PC-3 (cell line): ENCODE measurements around the gene ZNF407. TPM values are rescaled to one million over a fixed set of nuclear protein-coding genes. Genes with fewer than 3 reads are reported as not detected.

Experiments
- ATAC-seq: fragments of 200-7000 bp; cut with Tn5 transposase; 2 replicates; pipeline ENCODE4 v1.9.1; 2020; ENCODE audit warnings: mild to moderate bottlenecking, moderate library complexity
- BruUV-seq: library from RNA; stranded (reverse); fragments of 400-500 nt; replicated peaks from 2 replicates; lab custom pipeline; 2021; lab: Mats Ljungman, UMichigan
- CTCF ChIA-PET: fragments of 300-600 bp; sonication (Branson Sonifier 250); formaldehyde crosslinking; loops from one replicate; lab custom pipeline; 2022; ENCODE audit warnings: antibody characterized with exemption; lab: Charles Lee
- POLR2A ChIA-PET: fragments of 300-600 bp; sonication (Branson Sonifier 250); formaldehyde crosslinking; loops from one replicate; lab custom pipeline; 2022; ENCODE audit warnings: antibody characterized with exemption; ENCODE audit not compliant: unreplicated experiment; lab: Charles Lee
- DNase-seq: peaks from one replicate; pipeline ENCODE4 v3.0.0-alpha.2; 2015
- H2AFZ ChIP-seq: fragments of 300-600 bp; sonication (generic); 2 replicates; pipeline ENCODE4 v1.6.0; 2016; ENCODE audit warnings: antibody characterized with exemption, low read length
- H3F3A ChIP-seq: fragments of 300-600 bp; sonication (generic); one replicate; pipeline ENCODE4 v1.6.0; 2017; ENCODE audit warnings: antibody characterized with exemption, low read length, control low read depth, mild to moderate bottlenecking; ENCODE audit not compliant: unreplicated experiment
- H3K27ac ChIP-seq: fragments of 300-600 bp; sonication (generic); 2 replicates; pipeline ENCODE4 v1.5.1; 2016; ENCODE audit warnings: mild to moderate bottlenecking, low read length
- H3K27me3 ChIP-seq: fragments of 300-600 bp; sonication (generic); 2 replicates; pipeline ENCODE4 v1.6.1; 2016; ENCODE audit warnings: low read length, mixed read lengths
- H3K36me3 ChIP-seq: fragments of 300-600 bp; sonication (generic); 2 replicates; pipeline ENCODE4 v1.6.1; 2016; ENCODE audit warnings: low read depth, mixed run types, low read length, mixed read lengths
- H3K4me1 ChIP-seq: fragments of 300-600 bp; sonication (generic); 2 replicates; pipeline ENCODE4 v1.5.1; 2016; ENCODE audit warnings: low read length; ENCODE audit not compliant: insufficient read depth
- H3K4me2 ChIP-seq: fragments of 300-600 bp; sonication (generic); 2 replicates; pipeline ENCODE4 v1.6.0; 2016; ENCODE audit warnings: low read length
- H3K4me3 ChIP-seq: fragments of 300-600 bp; sonication (generic); 2 replicates; pipeline ENCODE4 v1.5.1; 2016; ENCODE audit warnings: mild to moderate bottlenecking, low read length, mixed read lengths
- H3K79me2 ChIP-seq: fragments of 300-600 bp; sonication (generic); 2 replicates; pipeline ENCODE4 v1.6.1; 2017; ENCODE audit warnings: low read length, mixed read lengths
- H3K9ac ChIP-seq: fragments of 300-600 bp; sonication (generic); 2 replicates; pipeline ENCODE4 v1.6.0; 2016; ENCODE audit warnings: mild to moderate bottlenecking, low read length
- H3K9me2 ChIP-seq: fragments of 300-600 bp; sonication (generic); replicated peaks from 2 replicates; pipeline ENCODE4 v1.6.1; 2016; ENCODE audit warnings: mixed run types, low read length, mixed read lengths
- H3K9me3 ChIP-seq: fragments of 300-600 bp; sonication (generic); 2 replicates; pipeline ENCODE4 v1.6.1; 2016; ENCODE audit warnings: low read length, mixed read lengths
- H4K20me1 ChIP-seq: fragments of 300-600 bp; sonication (generic); 2 replicates; pipeline ENCODE4 v1.6.1; 2016; ENCODE audit warnings: low read length, mixed read lengths
- EZH2 ChIP-seq: fragments of 300-600 bp; sonication (generic); IDR thresholded peaks from one replicate; pipeline ENCODE4 v1.6.1; 2017; ENCODE audit warnings: antibody characterized with exemption, mild to moderate bottlenecking, low read length; ENCODE audit not compliant: unreplicated experiment
- EZH2phosphoT487 ChIP-seq: fragments of 300-600 bp; sonication (generic); IDR thresholded peaks from 2 replicates; pipeline ENCODE4 v1.6.1; 2018; ENCODE audit warnings: mild to moderate bottlenecking, antibody characterized with exemption, low read length, borderline replicate concordance
- intact Hi-C: fragments of 100-400 bp; cut with micrococcal nuclease; formaldehyde crosslinking; loops from 2 replicates; pipeline ENCODE4 v1.9.0; 2023
- total RNA-seq: library from RNA; depleted of rRNA; stranded (reverse); fragments of >200 nt; gene quantifications from 2 replicates; pipeline ENCODE4 v1.2.3, GENCODE V29; 2014
- TF ChIP-seq, protein P1 (sequence below): fragments of 300-600 bp; sonication (generic); conservative IDR thresholded peaks from 2 replicates; pipeline ENCODE4 v1.5.1; 2017; ENCODE audit warnings: antibody characterized with exemption, low read depth, mild to moderate bottlenecking, low read length

The ZNF407 gene
- total RNA-seq, 1 experiment from 2014 or later: 9.3 TPM

DNA sequence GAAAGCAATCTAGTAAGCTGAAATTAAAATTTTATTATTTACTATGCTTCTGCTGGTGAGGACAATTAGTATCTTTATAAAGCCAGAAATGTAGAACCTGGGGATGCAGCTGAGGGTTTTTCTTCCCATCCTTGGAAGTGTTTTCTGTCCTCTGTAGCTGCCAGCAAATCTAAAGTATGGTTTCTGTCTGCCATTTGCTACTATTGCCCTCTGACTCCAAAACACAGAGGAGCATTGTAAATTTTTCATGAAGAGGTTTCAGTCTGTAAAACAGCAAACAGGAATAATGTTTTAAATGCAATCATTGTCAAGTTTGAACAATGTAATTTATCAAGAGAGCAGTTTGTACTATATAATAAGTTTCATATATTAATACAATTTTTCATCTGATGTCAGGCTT, 258.8 kb downstream of the ZNF407 start:
- ChIA-PET CTCF (no interaction called here), POLR2A (no interaction called here)
- no peak overlapping the region for H2AFZ ChIP-seq
- H3K4me3 ChIP-seq: no peak overlapping the region
- BruUV-seq: no TSS peak
- no peaks in the 10 kb centered on the region for H3K9me2 ChIP-seq
- H3K36me3 ChIP-seq: no peaks in the 10 kb centered on the region
- H3K79me2 ChIP-seq: no peaks in the 10 kb centered on the region
- H3K4me1 ChIP-seq: no peaks in the 10 kb centered on the region
- H3K4me2 ChIP-seq: no peak overlapping the region
- intact Hi-C loops: no loop called here
- DNase-seq (no peak), ATAC-seq (no peak)
- no peak overlapping the region for H3K27ac ChIP-seq
- no peaks in the 10 kb centered on the region for H3K27me3 ChIP-seq
- H3F3A ChIP-seq: no peaks in the 10 kb centered on the region
- no peaks in the 10 kb centered on the region for H4K20me1 ChIP-seq
- H3K9me3 ChIP-seq: no peaks in the 10 kb centered on the region
- no peak overlapping the region for H3K9ac ChIP-seq
- TF ChIP-seq EZH2phosphoT487 (no peak), EZH2 (no peak)
- TF ChIP-seq, protein P1, sequence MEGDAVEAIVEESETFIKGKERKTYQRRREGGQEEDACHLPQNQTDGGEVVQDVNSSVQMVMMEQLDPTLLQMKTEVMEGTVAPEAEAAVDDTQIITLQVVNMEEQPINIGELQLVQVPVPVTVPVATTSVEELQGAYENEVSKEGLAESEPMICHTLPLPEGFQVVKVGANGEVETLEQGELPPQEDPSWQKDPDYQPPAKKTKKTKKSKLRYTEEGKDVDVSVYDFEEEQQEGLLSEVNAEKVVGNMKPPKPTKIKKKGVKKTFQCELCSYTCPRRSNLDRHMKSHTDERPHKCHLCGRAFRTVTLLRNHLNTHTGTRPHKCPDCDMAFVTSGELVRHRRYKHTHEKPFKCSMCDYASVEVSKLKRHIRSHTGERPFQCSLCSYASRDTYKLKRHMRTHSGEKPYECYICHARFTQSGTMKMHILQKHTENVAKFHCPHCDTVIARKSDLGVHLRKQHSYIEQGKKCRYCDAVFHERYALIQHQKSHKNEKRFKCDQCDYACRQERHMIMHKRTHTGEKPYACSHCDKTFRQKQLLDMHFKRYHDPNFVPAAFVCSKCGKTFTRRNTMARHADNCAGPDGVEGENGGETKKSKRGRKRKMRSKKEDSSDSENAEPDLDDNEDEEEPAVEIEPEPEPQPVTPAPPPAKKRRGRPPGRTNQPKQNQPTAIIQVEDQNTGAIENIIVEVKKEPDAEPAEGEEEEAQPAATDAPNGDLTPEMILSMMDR: no peak

DNA sequence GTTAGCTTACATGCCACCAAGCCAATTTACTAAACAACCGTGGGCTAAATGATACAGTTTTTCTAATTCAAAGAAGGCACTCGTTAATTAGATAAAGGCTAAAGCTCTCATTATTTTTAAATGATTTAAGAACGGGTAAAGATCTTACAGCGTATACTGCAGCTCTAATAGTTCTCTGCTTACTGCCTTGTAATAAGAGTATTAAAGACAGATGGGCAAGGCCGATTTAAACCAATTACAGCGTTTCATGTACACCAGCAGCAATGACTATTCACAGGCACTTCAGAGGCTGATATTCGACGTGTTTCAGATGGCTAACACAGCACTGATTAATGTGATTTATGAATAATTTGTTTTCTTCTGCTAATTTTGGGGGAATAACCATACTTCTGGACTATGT, 259.3 kb downstream of the ZNF407 start:
- ChIA-PET CTCF (no interaction called here), POLR2A (no interaction called here)
- no peak for DNase-seq
- Histone ChIP-seq H3F3A (no peaks in the 10 kb centered on the region), H3K9me2 (no peaks in the 10 kb centered on the region), H3K36me3 (no peaks in the 10 kb centered on the region), H3K4me1 (no peaks in the 10 kb centered on the region), H4K20me1 (no peaks in the 10 kb centered on the region), H3K9me3 (no peaks in the 10 kb centered on the region), H2AFZ (no peak overlapping the region), H3K27ac (no peak overlapping the region), H3K27me3 (no peaks in the 10 kb centered on the region), H3K9ac (no peak overlapping the region), H3K4me3 (no peak overlapping the region), H3K79me2 (no peaks in the 10 kb centered on the region), H3K4me2 (no peak overlapping the region)
- no TSS peak for BruUV-seq
- intact Hi-C loops: no loop called here
- no peak for ATAC-seq
- TF ChIP-seq EZH2phosphoT487 (no peak), EZH2 (no peak)
- TF ChIP-seq, protein P1: no peak

DNA sequence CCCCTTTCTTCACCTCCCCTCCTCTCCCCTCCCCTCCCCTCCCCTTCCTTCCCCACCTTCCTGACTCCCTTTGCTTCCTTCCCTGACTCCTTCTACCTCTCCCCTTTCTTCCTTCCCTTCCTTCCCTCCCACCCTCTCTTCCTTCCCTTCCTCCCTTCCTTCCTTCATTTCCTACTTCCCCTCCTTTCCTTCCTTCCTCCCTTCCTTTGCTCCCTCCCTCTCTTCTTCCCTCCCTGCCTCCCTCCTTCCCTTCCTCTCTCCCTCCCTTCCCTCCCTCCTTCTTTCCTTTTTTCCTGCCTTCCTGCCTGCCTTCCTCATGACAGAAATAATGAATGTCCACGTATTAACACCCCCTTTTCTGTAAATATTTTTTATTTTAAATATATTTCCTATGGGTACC, 260.2 kb downstream of the ZNF407 start:
- H3K27ac ChIP-seq: no peak overlapping the region
- H3K4me2 ChIP-seq: no peak overlapping the region
- H3K9me3 ChIP-seq: no peaks in the 10 kb centered on the region
- H3K4me1 ChIP-seq: no peaks in the 10 kb centered on the region
- no peak overlapping the region for H2AFZ ChIP-seq
- H3K9me2 ChIP-seq: no peaks in the 10 kb centered on the region
- H3K9ac ChIP-seq: no peak overlapping the region
- ATAC-seq (no peak), DNase-seq (no peak)
- intact Hi-C loops: no loop called here
- H3K27me3 ChIP-seq: no peaks in the 10 kb centered on the region
- H4K20me1 ChIP-seq: no peaks in the 10 kb centered on the region
- H3K36me3 ChIP-seq: no peaks in the 10 kb centered on the region
- ChIA-PET POLR2A (no interaction called here), CTCF (no interaction called here)
- TF ChIP-seq EZH2phosphoT487 (no peak), EZH2 (no peak)
- TF ChIP-seq, protein P1: no peak
- H3F3A ChIP-seq: no peaks in the 10 kb centered on the region
- H3K79me2 ChIP-seq: no peaks in the 10 kb centered on the region
- no TSS peak for BruUV-seq
- no peak overlapping the region for H3K4me3 ChIP-seq
